ENCODE data around the gene TMEM150A.

DNA sequence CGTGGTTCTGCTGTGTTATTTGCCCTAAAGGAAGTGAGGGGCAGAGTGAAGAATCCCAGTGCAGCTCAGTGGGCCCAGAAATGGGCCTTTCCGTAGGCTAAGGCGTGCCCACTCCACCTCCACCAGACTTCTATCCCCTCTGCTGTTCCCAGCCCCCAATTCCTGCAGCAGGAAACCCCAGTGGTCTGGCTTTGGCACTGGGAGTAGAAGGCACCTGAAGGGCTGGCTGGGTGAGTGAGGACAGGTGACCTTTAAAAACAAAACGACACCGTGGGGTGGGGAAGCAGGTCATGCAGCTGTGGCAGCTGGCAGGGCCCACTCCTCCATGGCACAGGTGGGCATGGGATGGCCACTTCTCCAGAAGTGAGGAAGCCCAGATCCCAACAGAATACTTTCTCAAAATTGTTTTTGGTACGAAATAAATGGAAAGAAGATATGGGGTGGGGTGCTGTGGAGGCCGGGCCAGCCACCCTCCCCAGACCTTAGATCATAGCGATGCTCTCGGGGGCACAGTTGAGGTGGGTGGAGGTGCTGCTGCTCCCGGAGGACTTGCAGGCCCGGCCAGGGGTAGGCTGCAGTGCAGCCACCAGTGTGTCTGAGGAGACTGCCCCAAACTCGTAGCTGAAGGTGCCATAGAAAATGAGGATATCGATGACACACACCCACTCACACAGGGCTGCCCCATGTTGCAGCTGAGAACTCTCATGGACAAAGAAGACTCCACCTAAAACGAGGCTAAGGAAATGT, 3.7 kb downstream of the TMEM150A start:
- TF ChIP-seq TEAD4 (IDR thresholded peaks at IDR 0.05), result no peak
- TF ChIP-seq ZBTB7A (IDR thresholded peaks at IDR 0.05; ENCODE audit: low read depth), result no peak
- TF ChIP-seq TAF1 (IDR thresholded peaks at IDR 0.05; ENCODE audit: low read depth), result no peak
- no peak for TF ChIP-seq EP300 (IDR thresholded peaks at IDR 0.05; ENCODE audit: borderline replicate concordance)
- no peak for TF ChIP-seq NFIC (IDR thresholded peaks at IDR 0.05)
